ENCODE results near the gene SCML1.
A peak's percentile ranks its signal among the peaks of the same experiment; 100 is the strongest.
"Not testable (repeated sequence)": the region's sequence is repeated elsewhere in the genome, so short reads cannot be mapped to it uniquely, and the experiment has no call there.

Gene SCML1

GRCh38 chrX:17740137-17741122, 3.1 kb downstream of the SCML1 start:
- DNase-seq: no peak

GRCh38 chrX:17741123-17741511, 3.8 kb downstream of the SCML1 start:
- no peak for DNase-seq

- DNase-seq: no peak
Observed at GRCh38 chrX:17743913-17744312, 6.6 kb downstream of the SCML1 start.

GRCh38 chrX:17744896-17745523, 7.7 kb downstream of the SCML1 start:
- DNase-seq: peak; percentile 4

- no peak for DNase-seq
Observed at GRCh38 chrX:17747692-17748091, 10.4 kb downstream of the SCML1 start.

GRCh38 chrX:17748684-17749083, 11.4 kb downstream of the SCML1 start:
- DNase-seq: no peak

GRCh38 chrX:17750436-17750835, 13.1 kb downstream of the SCML1 start:
- no peak for DNase-seq

GRCh38 chrX:17758382-17758781, 21.1 kb downstream of the SCML1 start:
- no peak for DNase-seq

- DNase-seq: no peak
Observed at GRCh38 chrX:17759990-17760389, 22.7 kb downstream of the SCML1 start.

- no peak for DNase-seq
Observed at GRCh38 chrX:17767734-17768133, 30.4 kb downstream of the SCML1 start.

GRCh38 chrX:17768997-17769396, 31.7 kb downstream of the SCML1 start:
- DNase-seq: no peak

- no peak for DNase-seq
Observed at GRCh38 chrX:17769701-17770269, 32.5 kb downstream of the SCML1 start.

GRCh38 chrX:17773221-17773876, 36.1 kb downstream of the SCML1 start:
- no peak for DNase-seq

- DNase-seq: no peak
Observed at GRCh38 chrX:17774053-17774452, 36.8 kb downstream of the SCML1 start.

- no peak for DNase-seq
Observed at GRCh38 chrX:17778997-17779396, 41.7 kb downstream of the SCML1 start.

GRCh38 chrX:17779434-17779833, 42.1 kb downstream of the SCML1 start:
- no peak for DNase-seq

GRCh38 chrX:17786554-17787347, 49.5 kb downstream of the SCML1 start:
- DNase-seq: not testable (repeated sequence)

- DNase-seq: no peak
Observed at GRCh38 chrX:17787557-17787956, 50.3 kb downstream of the SCML1 start.

GRCh38 chrX:17788439-17788838, 51.1 kb downstream of the SCML1 start:
- DNase-seq: peak; percentile 15

- no peak for DNase-seq
Observed at GRCh38 chrX:17788956-17789562, 51.8 kb downstream of the SCML1 start.

GRCh38 chrX:17792826-17793225, 55.5 kb downstream of the SCML1 start:
- DNase-seq: no peak

- no peak for DNase-seq
Observed at GRCh38 chrX:17798921-17799320, 61.6 kb downstream of the SCML1 start.
